Medulla oblongata (tissue), 1 donor: ENCODE results near the gene PSD2.
"Not testable (repeated sequence)": the region's sequence is repeated elsewhere in the genome, so short reads cannot be mapped to it uniquely, and the experiment has no call there.

Experiments used
- DNase-seq: peaks from one replicate; pipeline ENCODE4 v3.0.0-alpha.2; 2015; ENCODE audit errors: extremely low spot score

The PSD2 gene

DNA sequence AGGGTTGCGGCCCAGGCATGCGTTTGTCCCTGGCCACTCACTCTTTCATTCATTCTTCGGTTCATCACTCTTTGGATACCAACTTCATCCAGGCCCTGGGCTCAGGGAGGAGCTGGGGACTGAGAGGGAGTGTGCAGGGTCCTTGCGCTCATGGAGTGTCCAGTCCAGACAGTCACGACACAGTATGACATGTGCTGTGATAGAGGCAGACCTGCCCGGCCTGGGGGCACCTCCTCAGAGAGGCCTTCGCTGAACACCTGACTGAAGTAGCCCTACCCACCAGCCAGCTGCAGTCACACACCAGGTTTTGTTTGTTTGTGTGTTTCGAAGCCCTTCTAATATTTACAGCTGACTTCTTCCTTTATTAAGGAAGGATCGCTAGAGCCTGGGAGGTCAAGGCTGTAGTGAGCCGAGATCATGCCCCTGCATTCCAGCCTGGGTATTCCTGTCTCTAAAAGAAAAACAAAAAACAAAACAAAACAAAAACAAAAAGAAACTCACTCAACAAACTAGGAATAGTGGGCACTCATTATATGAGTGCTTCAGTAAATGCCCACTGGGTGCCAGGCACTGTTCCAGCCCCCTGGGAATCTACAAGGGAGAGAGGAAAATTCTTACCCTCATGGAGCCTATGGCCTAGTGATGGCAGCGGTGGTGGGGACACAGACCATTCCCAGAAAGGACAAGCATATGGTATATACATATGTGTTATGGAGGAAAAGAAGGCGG is 6.3 kb upstream of the PSD2 start:
- DNase-seq: no peak

DNA sequence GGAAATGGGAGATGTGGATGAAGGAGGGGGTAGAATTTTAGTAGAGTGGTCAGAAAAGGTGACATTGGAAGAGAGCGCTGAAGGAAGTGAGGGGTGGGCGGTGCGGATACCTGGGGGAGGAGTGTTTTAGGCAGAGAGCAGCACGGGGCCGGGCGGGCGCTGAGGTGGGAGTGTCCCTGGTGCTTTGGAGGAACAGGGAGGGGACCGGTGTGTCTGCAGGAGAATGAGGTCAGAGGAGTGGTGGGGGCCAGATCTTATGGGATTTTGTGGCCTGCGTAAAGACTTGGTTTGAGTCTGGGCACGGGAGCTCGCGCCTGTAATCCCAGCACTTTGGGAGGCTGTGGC is 5.8 kb upstream of the PSD2 start:
- DNase-seq: no peak

DNA sequence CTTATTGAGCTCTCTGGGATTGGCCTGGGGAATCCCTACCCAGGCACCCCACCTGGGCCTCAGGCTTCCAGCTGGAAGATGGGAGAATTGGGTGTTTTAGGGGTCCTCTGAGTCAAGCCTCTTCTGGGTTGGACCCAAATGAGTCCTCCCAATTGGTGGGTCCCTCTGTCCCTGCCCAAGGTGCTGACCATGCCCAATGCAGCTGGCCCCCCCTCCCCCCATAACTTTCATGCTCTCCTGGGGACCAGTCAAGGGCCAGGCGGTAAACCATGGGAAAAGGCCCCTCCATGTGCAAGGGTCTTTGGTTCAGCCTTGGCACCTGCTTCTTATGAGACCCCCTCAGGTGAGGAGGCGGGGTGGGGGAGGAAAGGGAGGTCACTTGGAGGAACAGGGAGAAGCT is 3.4 kb upstream of the PSD2 start:
- DNase-seq: no peak

- DNase-seq: not testable (repeated sequence)
Measured at GRCh38 chr5:139792655-139793054, 3.0 kb upstream of the PSD2 start.

- DNase-seq: no peak
Measured at GRCh38 chr5:139794067-139794846, 1.4 kb upstream of the PSD2 start.

DNA sequence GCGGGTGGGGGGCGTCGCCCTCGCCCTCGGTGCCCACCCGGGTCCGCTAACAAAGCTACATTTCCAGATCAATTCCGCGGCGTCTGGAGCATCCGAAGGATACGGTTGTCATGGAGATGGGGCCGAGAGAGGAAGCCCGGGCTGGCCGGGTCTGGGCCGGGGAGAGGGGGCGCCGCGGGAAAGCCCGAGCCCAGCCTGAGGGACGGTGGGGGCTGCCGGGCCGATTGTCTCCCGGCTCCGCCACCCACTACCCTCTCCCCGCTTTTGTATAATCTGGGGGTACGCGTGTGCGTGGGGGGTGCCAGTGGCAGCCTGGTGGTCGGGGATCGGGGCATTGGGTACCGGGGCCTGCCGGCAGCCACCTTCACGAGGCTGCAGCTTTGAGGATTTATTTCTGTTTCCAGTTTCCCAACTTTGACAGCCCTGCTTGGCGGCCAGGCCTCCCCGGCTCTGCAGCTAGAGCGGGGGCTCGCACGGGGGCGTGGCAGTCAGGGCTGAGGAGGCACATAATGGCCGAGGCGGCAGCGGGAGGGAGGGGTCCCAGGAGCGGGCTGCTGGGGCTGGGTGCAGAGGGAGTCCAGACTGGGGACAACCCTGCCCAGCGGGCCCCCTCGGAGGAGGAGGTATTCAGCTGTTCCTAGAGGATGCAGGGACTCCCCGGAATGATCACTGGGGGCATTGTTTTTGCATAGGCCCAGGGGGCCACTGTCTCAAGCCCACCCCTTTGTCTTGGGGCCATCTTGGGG is 626 bp downstream of the PSD2 start:
- no peak for DNase-seq

DNA sequence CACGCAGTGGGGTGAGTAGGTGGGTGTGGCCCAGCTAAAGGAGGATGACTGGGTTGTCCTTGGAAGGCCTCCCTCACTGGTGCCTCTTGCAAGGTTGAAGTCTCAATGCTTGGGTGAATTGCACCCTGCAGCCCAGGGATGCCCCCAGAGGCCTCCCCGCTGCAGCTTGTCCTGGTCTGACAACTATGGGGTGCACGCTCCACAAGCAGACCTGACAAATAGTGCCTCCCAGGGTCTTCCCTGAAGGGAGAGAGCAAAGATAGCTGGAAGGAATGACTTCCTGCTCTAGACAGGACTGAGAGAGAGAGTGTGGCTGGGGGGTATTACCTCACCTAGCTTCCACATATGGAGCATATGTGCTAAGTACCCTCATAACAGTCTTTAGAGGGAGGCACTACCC is 1.7 kb downstream of the PSD2 start:
- DNase-seq: no peak

DNA sequence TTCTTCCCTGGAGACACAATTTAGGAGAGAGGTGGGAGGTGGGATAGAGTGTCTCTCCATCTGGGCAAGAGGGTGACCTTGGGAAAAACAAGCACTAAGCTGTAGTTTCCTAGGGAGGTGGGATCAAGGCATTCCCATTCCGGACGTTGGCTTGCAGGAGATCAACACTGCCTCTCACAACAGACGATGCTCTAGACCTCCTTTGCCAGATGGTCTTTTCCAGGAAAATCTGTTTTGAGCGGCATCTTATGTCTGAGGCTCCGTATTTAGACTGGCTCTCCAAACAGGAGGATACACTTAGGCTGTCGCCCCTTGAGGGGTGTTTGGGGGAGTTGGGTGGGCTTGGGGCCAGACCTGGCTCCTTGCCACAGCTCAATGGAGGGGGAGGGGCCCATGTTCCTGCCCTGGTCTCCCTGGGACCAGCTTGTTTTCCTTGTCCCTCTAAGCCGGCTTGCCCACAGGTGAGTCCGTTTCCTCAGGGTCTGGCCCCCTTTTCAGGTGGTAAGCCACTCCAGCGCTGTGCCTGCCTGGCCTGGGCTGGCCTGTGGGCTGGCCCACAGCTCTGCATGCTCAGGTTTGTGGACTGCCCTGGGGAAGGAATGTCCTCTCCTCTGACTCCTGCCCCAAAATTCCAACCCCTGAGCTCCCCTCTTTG is 2.4 kb downstream of the PSD2 start:
- no peak for DNase-seq

GRCh38 chr5:139798883-139799282 is 3.3 kb downstream of the PSD2 start:
- no peak for DNase-seq

GRCh38 chr5:139799359-139799758 is 3.8 kb downstream of the PSD2 start:
- DNase-seq: no peak

DNA sequence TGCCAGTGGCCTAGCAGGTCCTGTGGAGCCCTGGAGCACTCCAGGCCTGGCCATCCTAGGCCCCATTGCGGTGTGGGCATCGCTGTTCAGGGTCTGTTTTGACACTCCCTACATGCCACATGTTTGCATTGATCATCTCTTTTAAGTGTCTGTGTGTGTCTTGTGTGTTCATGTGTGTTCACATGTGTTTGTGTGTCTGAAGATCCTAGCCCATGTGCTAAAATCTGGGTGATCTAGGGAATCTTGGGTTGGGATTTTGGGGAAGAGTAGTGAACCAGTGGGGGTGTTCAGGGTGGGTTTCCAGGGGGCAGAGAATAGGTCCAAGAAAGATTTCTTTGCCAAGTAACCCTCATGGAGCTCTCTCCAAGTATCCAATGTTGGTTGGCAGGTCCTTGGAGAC is 8.4 kb downstream of the PSD2 start:
- DNase-seq: no peak

- DNase-seq: no peak
Measured at GRCh38 chr5:139804800-139805397, 9.3 kb downstream of the PSD2 start.

GRCh38 chr5:139805545-139805944 is 9.9 kb downstream of the PSD2 start:
- no peak for DNase-seq

DNA sequence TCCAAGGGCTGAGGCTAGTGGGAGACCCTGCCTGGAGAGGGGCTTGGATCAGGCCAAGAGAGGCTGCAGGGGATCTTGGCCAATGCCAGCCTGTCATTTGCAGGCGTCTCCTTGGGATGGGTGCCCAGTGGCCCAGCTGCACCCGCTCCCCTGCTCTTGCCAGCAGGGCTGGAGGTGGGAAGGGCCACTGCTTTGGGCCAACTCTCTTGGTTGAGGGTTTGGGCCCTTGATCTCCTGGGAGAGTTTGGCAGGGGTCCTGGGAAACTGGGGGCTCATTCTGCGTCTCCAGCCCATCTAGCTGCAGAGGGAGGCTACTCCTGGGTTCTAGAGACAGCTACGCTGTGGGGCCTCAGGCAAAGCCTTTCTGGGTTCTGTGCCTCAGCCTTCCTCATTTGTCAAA is 10.5 kb downstream of the PSD2 start:
- DNase-seq: peak; percentile 66

GRCh38 chr5:139806726-139807646 is 11.4 kb downstream of the PSD2 start:
- DNase-seq: peak; percentile 69

GRCh38 chr5:139807647-139808030 is 12.0 kb downstream of the PSD2 start:
- DNase-seq: no peak

DNA sequence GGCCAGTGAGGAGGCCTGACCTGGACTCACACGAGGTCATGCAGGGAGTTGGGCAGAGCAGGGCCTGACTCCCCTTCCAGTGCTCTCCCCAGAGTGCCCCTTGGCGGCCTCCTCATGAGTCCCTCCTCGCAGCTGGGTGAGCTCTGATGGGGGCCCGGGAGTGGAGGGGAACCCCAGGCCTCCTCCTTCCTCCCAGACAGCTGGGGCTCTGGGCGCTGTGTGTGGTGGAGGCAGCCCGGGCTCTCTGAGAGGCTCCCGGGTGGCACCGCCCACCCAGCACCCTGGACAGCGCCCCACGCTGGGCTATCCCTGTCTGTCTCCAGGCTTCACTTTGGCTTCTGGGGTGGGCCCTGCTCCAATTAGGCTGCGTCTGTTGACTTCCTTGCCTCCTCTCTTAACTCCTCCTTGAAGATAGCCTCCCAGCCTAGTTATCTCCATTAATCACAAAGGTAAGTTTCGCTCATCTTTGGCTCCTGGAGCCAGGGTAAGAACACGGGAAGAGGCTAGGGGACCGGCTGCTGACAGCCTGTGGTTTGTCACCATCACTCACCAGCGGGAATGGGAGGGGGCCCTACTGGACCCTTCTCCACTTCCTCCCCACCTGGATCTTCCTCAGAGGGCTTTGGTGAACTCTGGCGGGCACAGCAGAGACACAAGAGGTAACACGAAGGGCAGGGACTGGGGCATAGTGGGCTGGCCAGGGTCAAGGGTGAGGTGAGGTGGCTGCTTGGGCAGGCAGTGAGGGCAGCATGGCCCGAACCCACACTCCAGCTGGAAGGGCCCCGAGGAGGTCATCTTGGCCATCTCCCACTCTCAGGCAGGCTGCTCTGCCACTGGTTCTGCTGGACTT is 13.1 kb downstream of the PSD2 start:
- DNase-seq: no peak

DNA sequence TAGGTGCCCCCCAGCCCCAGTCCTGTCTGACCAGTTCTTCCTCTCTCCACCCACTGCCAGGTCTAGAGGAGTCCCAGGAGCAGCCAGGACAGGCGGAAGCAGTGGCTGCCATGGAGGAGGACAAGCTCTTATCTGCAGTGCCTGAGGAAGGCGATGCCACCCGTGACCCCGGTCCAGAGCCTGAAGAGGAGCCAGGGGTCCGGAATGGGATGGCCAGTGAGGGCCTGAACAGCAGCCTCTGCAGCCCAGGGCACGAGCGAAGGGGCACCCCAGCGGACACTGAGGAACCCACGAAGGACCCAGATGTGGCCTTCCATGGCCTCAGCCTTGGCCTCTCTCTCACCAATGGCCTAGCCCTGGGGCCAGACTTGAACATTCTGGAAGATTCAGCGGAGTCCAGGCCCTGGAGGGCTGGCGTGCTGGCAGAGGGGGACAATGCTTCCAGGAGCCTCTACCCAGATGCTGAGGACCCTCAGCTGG is 13.8 kb downstream of the PSD2 start:
- no peak for DNase-seq
